ENCODE results near the gene UNC50. TPM values are rescaled to one million over a fixed set of nuclear protein-coding genes. Genes with fewer than 3 reads are reported as not detected.

UNC50 gene
- total RNA-seq, 1 donor from 2014 or later, result 52.9 TPM

DNA sequence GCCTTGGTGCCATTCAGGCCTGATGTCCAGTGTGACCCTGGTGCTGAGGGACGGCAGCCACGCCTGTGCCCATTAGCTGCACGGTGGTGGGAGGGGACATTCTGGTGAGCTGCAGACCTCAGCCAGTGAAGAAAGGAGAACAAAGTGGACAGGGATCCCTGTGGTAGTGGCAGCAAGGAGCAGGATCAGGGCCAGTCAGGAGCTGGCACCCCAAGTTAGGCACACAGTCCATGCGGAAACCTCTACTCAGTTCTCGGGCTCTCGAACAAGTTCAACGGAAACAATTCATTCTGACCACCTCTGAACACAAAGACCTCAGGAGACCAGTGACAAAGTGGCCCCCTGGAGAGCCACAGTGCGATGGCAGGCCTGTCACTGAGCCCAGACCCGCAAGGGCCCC is 30.2 kb upstream of the UNC50 start:
- no peak overlapping the region for H3K4me3 ChIP-seq (ENCODE audit: low read depth, low read length)
- FAIRE-seq (no peak), DNase-seq (ENCODE audit: low read depth) (no peak)
- no peak for TF ChIP-seq CTCF (IDR thresholded peaks at IDR 0.05; ENCODE audit: insufficient read depth, low read length, severe bottlenecking)
- H3K27me3 ChIP-seq (ENCODE audit: control insufficient read depth, insufficient read depth, low read length), result no peaks in the 10 kb centered on the region
- peaks cover 3% of the 10 kb centered on the region for H3K36me3 ChIP-seq (ENCODE audit: control insufficient read depth, insufficient read depth, low read length)

GRCh38 chr2:98579926-98580325 is 28.5 kb upstream of the UNC50 start:
- DNase-seq (ENCODE audit: low read depth) (no peak), FAIRE-seq (no peak)
- TF ChIP-seq CTCF (IDR thresholded peaks at IDR 0.05; ENCODE audit: insufficient read depth, low read length, severe bottlenecking), result no peak
- Histone ChIP-seq H3K36me3 (ENCODE audit: control insufficient read depth, insufficient read depth, low read length) (peaks cover 2% of the 10 kb centered on the region), H3K4me3 (ENCODE audit: low read depth, low read length) (no peak overlapping the region), H3K27me3 (ENCODE audit: control insufficient read depth, insufficient read depth, low read length) (no peaks in the 10 kb centered on the region)

- FAIRE-seq (no peak), DNase-seq (ENCODE audit: low read depth) (no peak)
- H3K27me3 ChIP-seq (ENCODE audit: control insufficient read depth, insufficient read depth, low read length), result no peaks in the 10 kb centered on the region
- H3K36me3 ChIP-seq (ENCODE audit: control insufficient read depth, insufficient read depth, low read length), result peaks cover 2% of the 10 kb centered on the region
- TF ChIP-seq CTCF (IDR thresholded peaks at IDR 0.05; ENCODE audit: insufficient read depth, low read length, severe bottlenecking), result no peak
- H3K4me3 ChIP-seq (ENCODE audit: low read depth, low read length), result no peak overlapping the region
Measured at GRCh38 chr2:98580656-98581284, 27.6 kb upstream of the UNC50 start.

GRCh38 chr2:98582523-98582922 is 25.9 kb upstream of the UNC50 start:
- Histone ChIP-seq H3K4me3 (ENCODE audit: low read depth, low read length) (no peak overlapping the region), H3K36me3 (ENCODE audit: control insufficient read depth, insufficient read depth, low read length) (peaks cover 2% of the 10 kb centered on the region), H3K27me3 (ENCODE audit: control insufficient read depth, insufficient read depth, low read length) (no peaks in the 10 kb centered on the region)
- peak; percentile 62 for FAIRE-seq
- no peak for DNase-seq (ENCODE audit: low read depth)
- TF ChIP-seq CTCF (IDR thresholded peaks at IDR 0.05; ENCODE audit: insufficient read depth, low read length, severe bottlenecking), result no peak

DNA sequence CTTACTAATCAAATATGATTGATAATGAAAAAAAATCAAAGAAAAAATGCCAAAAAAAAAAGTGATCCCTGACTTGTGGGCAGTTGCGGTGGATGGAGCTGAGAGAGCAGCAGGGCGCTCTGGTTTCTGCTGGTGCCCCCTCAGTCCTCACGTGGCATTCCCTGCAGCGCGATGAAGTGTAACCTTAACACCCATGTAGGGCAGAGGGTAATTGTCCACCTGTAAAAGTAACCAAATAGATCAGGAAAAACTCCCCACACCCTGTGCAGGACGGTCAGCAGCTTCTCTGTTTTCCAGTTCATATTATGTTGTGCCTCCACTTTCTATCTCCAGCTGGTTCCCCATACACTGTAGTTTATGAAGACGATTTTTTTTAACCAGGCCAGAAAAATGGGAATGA is 25.1 kb upstream of the UNC50 start:
- TF ChIP-seq CTCF (IDR thresholded peaks at IDR 0.05; ENCODE audit: insufficient read depth, low read length, severe bottlenecking), result no peak

More for the DNA sequence above, 25.1 kb upstream of the UNC50 start:
- DNase-seq (ENCODE audit: low read depth), result no peak
- FAIRE-seq, result no peak
- Histone ChIP-seq H3K36me3 (ENCODE audit: control insufficient read depth, insufficient read depth, low read length) (peaks cover 2% of the 10 kb centered on the region), H3K4me3 (ENCODE audit: low read depth, low read length) (no peak overlapping the region), H3K27me3 (ENCODE audit: control insufficient read depth, insufficient read depth, low read length) (no peaks in the 10 kb centered on the region)
